B cell (primary cell): ENCODE measurements around the gene PEX16. TPM values are rescaled to one million over a fixed set of nuclear protein-coding genes. Genes with fewer than 3 reads are reported as not detected.

Experiments
- ATAC-seq: fragments of 200-7000 bp; cut with Tn5 transposase; one replicate; pipeline ENCODE4 v1.10.0; 2021; ENCODE audit warnings: low read depth, mild to moderate bottlenecking, moderate number of reproducible peaks, moderate library complexity
- CTCF ChIA-PET: fragments of 350-600 bp; sonication (Branson Sonifier 250); formaldehyde crosslinking; loops from one replicate; lab custom pipeline; 2021; ENCODE audit warnings: antibody characterized with exemption, inconsistent platforms; lab: Charles Lee
- POLR2A ChIA-PET: fragments of 350-600 bp; sonication (Branson Sonifier 250); formaldehyde crosslinking; loops from one replicate; lab custom pipeline; 2021; ENCODE audit warnings: antibody characterized with exemption; lab: Charles Lee
- DNase-seq: peaks from one replicate; pipeline ENCODE4 v3.0.0; 2013
- H2AFZ ChIP-seq: 2 replicates; pipeline ENCODE4 v1.6.1; 2012; ENCODE audit warnings: mild to moderate bottlenecking, low read depth, low read length; ENCODE audit not compliant: insufficient read depth, poor library complexity, severe bottlenecking
- H3K27ac ChIP-seq, 2 donors: 1 replicate in 1 of 2; 2 replicates in 1 of 2; pipeline ENCODE4 v1.5.1; 2012 to 2013; ENCODE audit warnings: low read length in 2 of 2, mild to moderate bottlenecking in 2 of 2, moderate library complexity in 1 of 2
- H3K27me3 ChIP-seq, 4 experiments: fragments of 200-600 bp in 1 of 4; sonication (generic) in 1 of 4; replicated peaks in 1 of 4; 1 replicate in 2 of 4; 2 replicates in 2 of 4; pipeline versions ENCODE4 v1.6.1 to v1.7.0; 2013 to 2016; ENCODE audit warnings: low read length in 3 of 4, mild to moderate bottlenecking in 2 of 4, mixed read lengths in 1 of 4, moderate library complexity in 1 of 4; ENCODE audit not compliant: insufficient read depth in 4 of 4, control insufficient read depth in 3 of 4; ENCODE audit errors: control extremely low read depth in 1 of 4
- H3K36me3 ChIP-seq, 2 experiments: replicated peaks in 1 of 2; 1 replicate in 1 of 2; 2 replicates in 1 of 2; pipeline versions ENCODE4 v1.6.1 to v1.7.1; 2013; ENCODE audit warnings: low read length in 1 of 2; ENCODE audit not compliant: insufficient read depth in 2 of 2, control insufficient read depth in 1 of 2; ENCODE audit errors: control extremely low read depth in 1 of 2, extremely low read depth in 1 of 2
- H3K4me1 ChIP-seq, 2 donors: fragments of 200-600 bp in 1 of 2; sonication (generic) in 1 of 2; 1 replicate in 1 of 2; 2 replicates in 1 of 2; pipeline versions ENCODE4 v1.5.1 to v1.6.1; 2013 to 2017; ENCODE audit warnings: low read length in 2 of 2; ENCODE audit not compliant: control insufficient read depth in 2 of 2, insufficient read depth in 2 of 2
- H3K4me2 ChIP-seq: replicated peaks from 2 replicates; pipeline ENCODE3; 2012; ENCODE audit warnings: mild to moderate bottlenecking, low read depth, low read length; ENCODE audit not compliant: poor library complexity, severe bottlenecking
- H3K4me3 ChIP-seq, 5 experiments: fragments of 200-600 bp in 1 of 5; sonication (generic) in 1 of 5; 1 replicate in 3 of 5; 2 replicates in 2 of 5; pipeline versions ENCODE4 v1.5.1 to v1.7.0; 2011 to 2016; ENCODE audit warnings: low read length in 4 of 5, mild to moderate bottlenecking in 4 of 5, low read depth in 2 of 5, control low read depth in 1 of 5, moderate library complexity in 1 of 5; ENCODE audit not compliant: insufficient read depth in 1 of 5; ENCODE audit errors: control extremely low read depth in 1 of 5, extremely low read depth in 1 of 5
- H3K79me2 ChIP-seq: fragments of 200-600 bp; sonication (generic); one replicate; pipeline ENCODE4 v1.6.0; 2016; ENCODE audit warnings: low read length; ENCODE audit not compliant: control insufficient read depth, insufficient read depth
- H3K9ac ChIP-seq: fragments of 200-600 bp; sonication (generic); 2 replicates; pipeline ENCODE4 v1.6.1; 2017; ENCODE audit warnings: mild to moderate bottlenecking, low read length, moderate library complexity
- H3K9me3 ChIP-seq, 3 donors: one replicate each; pipeline versions ENCODE4 v1.6.1 to v1.7.1; 2013; ENCODE audit warnings: low read length in 2 of 3; ENCODE audit not compliant: control insufficient read depth in 2 of 3, insufficient read depth in 1 of 3; ENCODE audit errors: control extremely low read depth in 1 of 3
- H4K20me1 ChIP-seq: 2 replicates; pipeline ENCODE4 v1.6.0; 2012; ENCODE audit warnings: mild to moderate bottlenecking, low read length; ENCODE audit not compliant: insufficient read depth, control insufficient read depth, poor library complexity, severe bottlenecking
- H3K27ac Mint-ChIP-seq: one replicate; pipeline ENCODE4 v1.8.0; 2021; ENCODE audit warnings: mixed read lengths
- H3K27me3 Mint-ChIP-seq: one replicate; pipeline ENCODE4 v1.8.0; 2021; ENCODE audit warnings: mixed read lengths
- H3K4me1 Mint-ChIP-seq: one replicate; pipeline ENCODE4 v1.8.0; 2021; ENCODE audit warnings: mixed read lengths
- H3K4me3 Mint-ChIP-seq: one replicate; pipeline ENCODE4 v1.8.0; 2021; ENCODE audit warnings: mixed read lengths
- H3K9me3 Mint-ChIP-seq: one replicate; pipeline ENCODE4 v1.8.0; 2022; ENCODE audit warnings: mixed read lengths; ENCODE audit not compliant: insufficient read depth
- EZH2 ChIP-seq: IDR thresholded peaks from 2 replicates; pipeline ENCODE4 v1.6.1; 2012; ENCODE audit warnings: borderline replicate concordance, low read depth, mild to moderate bottlenecking, moderate library complexity, low read length; ENCODE audit not compliant: insufficient read depth, poor library complexity, severe bottlenecking
- WGBS: methylation state at CpG from one replicate; pipeline ENCODE4 v1.1.5; 2013; ENCODE audit warnings: missing lambda C conversion rate; ENCODE audit not compliant: insufficient coverage; 5-methylcytosine and 5-hydroxymethylcytosine counted together
- intact Hi-C: fragments of 100-400 bp; cut with micrococcal nuclease; formaldehyde crosslinking; loops from one replicate; pipeline ENCODE4 v1.10.0; 2022
- polyA plus RNA-seq: library from polyadenylated mRNA; depleted of rRNA; stranded (reverse); fragments of >200 nt; gene quantifications from 2 replicates; pipeline ENCODE4 v1.2.3, GENCODE V29; 2012
- total RNA-seq, 2 donors: library from RNA; stranded (reverse); fragments of 120-200 nt in 1 of 2; gene quantifications; 1 replicate in 1 of 2; 2 replicates in 1 of 2; pipeline versions ENCODE4 v1.2.3 to v1.2.4, GENCODE V29; 2013 to 2022
- TF ChIP-seq, protein P1 (sequence below): fragments of 200-600 bp; IDR thresholded peaks from one replicate; pipeline ENCODE4 v1.8.0; 2022; ENCODE audit warnings: antibody characterized with exemption, mild to moderate bottlenecking

PEX16 gene
- total and polyA plus RNA-seq, 2 donors (not counting 1 experiment from before 2014, with no cell fraction given): 89.4 to 107 TPM

DNA sequence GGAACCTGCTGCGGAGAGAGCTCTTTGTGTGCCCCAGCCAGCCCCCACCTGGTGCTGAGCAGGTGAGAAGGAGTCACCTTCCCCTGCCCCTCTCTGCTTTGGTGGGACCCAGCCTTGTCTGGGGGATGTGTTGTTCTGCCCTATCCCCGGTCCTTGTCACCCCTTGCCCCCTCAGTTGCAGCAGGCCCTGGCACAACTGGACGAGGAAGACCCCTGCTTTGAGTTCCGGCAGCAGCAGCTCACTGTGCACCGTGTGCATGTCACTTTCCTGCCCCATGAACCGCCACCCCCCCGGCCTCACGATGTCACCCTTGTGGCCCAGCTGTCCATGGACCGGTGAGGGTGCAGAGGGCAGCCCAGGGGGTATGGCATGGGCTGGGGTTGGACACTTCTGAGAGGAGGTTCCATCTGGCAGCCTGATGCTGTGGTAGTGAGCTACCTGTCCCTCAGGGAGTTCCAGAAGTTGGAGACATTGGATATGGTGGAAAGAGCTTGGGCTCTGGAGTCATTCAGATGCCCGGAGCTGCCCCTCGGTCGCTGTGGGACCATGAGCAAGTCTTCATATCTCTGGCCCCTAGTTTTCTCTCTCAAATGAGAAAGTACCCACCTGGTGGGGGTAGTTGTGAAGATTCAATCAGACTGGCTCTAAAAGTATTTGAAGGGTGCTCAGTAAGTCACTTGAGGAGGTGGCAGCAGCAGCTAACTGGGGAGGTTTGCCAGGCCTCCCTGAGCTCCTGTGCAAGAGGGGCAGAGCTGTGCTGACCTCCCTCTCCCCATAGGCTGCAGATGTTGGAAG is 9.1 kb upstream of the PEX16 start:
- Histone ChIP-seq H3K4me2 (peak overlapping the region; percentile 91), H3K9me3 (no peaks in the 10 kb centered on the region), H2AFZ (no peak overlapping the region), H4K20me1 (peaks cover 35% of the 10 kb centered on the region), H3K4me3 (no peak overlapping the region), H3K4me1 (peaks cover 59 to 84% of the 10 kb centered on the region in 2 donors), H3K27me3 (no peaks in the 10 kb centered on the region), H3K9ac (no peak overlapping the region), H3K36me3 (peaks cover 0 to 43% of the 10 kb centered on the region in 2 experiments), H3K27ac (peak overlapping the region; percentile 24 to 92), H3K79me2 (peaks cover 98% of the 10 kb centered on the region)
- no peaks in the 10 kb centered on the region for H3K9me3 Mint-ChIP-seq
- intact Hi-C loops: no loop called here
- TF ChIP-seq EZH2: no peak
- TF ChIP-seq, protein P1, sequence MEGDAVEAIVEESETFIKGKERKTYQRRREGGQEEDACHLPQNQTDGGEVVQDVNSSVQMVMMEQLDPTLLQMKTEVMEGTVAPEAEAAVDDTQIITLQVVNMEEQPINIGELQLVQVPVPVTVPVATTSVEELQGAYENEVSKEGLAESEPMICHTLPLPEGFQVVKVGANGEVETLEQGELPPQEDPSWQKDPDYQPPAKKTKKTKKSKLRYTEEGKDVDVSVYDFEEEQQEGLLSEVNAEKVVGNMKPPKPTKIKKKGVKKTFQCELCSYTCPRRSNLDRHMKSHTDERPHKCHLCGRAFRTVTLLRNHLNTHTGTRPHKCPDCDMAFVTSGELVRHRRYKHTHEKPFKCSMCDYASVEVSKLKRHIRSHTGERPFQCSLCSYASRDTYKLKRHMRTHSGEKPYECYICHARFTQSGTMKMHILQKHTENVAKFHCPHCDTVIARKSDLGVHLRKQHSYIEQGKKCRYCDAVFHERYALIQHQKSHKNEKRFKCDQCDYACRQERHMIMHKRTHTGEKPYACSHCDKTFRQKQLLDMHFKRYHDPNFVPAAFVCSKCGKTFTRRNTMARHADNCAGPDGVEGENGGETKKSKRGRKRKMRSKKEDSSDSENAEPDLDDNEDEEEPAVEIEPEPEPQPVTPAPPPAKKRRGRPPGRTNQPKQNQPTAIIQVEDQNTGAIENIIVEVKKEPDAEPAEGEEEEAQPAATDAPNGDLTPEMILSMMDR: no peak
- DNase-seq (peak; percentile 8), ATAC-seq (no peak)
- ChIA-PET POLR2A (interaction anchor here (0.6 to 2.4 kb wide), 4 partner anchors 9 to 40 kb away, joined by 3 to 10 read pairs (median 8); partner anchors contain the start of gene PEX16), CTCF (interaction anchor here (1.1 to 2.4 kb wide), 5 partner anchors 9 to 80 kb away, joined by 4 to 10 read pairs (median 5); partner anchors contain the start of gene PEX16)
- H3K27me3 Mint-ChIP-seq: no peaks in the 10 kb centered on the region
- H3K4me3 Mint-ChIP-seq: peak overlapping the region; percentile 16
- H3K27ac Mint-ChIP-seq: peak overlapping the region; percentile 90
- peaks cover 77% of the 10 kb centered on the region for H3K4me1 Mint-ChIP-seq
- 93% methylated on average over 9 of the region's 12 CpGs for WGBS

DNA sequence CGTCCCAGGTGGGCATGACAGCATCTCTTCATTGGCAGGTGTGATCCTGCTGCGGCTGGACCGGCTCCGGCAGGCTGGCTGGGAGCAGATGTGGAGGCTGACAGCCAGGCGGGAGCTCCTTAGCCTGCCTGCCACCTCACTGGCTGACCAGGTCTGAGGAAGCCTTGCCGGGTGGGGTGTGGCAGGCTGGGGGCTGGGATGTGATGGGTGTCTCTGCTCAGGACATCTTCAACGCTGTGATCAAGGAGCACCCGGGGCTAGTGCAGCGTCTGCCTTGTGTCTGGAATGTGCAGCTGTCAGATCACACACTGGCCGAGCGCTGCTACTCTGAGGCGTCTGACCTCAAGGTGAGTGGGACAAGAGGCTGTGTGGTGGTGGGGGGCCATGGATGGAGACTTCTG is 8.3 kb upstream of the PEX16 start:
- Histone ChIP-seq H3K4me1 (peaks cover 60 to 84% of the 10 kb centered on the region in 2 donors), H3K27me3 (no peaks in the 10 kb centered on the region), H3K79me2 (peaks cover 96% of the 10 kb centered on the region), H3K4me2 (no peak overlapping the region), H3K9me3 (no peaks in the 10 kb centered on the region), H3K9ac (no peak overlapping the region), H3K27ac (peak overlapping the region in 1 of 2 donors; percentile 92), H3K4me3 (no peak overlapping the region), H4K20me1 (peaks cover 35% of the 10 kb centered on the region), H2AFZ (no peak overlapping the region), H3K36me3 (peaks cover 0 to 43% of the 10 kb centered on the region in 2 experiments)
- Mint-ChIP-seq H3K27me3 (no peaks in the 10 kb centered on the region), H3K4me1 (peaks cover 77% of the 10 kb centered on the region), H3K27ac (peak overlapping the region; percentile 90), H3K9me3 (no peaks in the 10 kb centered on the region), H3K4me3 (no peak overlapping the region)
- CTCF ChIA-PET: interaction anchor here (2.0 to 2.4 kb wide), 2 partner anchors 38 to 80 kb away, joined by 7 to 10 read pairs; no protein-coding TSS in a partner anchor
- POLR2A ChIA-PET: interaction anchor here (2.4 kb wide), 1 partner anchor 8 kb away, joined by 10 read pairs; the partner anchor contains the start of gene PEX16
- peak; percentile 12 for DNase-seq
- intact Hi-C loops: no loop called here
- TF ChIP-seq, protein P1: no peak
- no peak for TF ChIP-seq EZH2
- no peak for ATAC-seq
- WGBS: 99% methylated on average over 9 of the region's 12 CpGs
